Neuron (in vitro differentiated cells): ENCODE measurements around the gene PIK3C3.
"Not testable (repeated sequence)": the region's sequence is repeated elsewhere in the genome, so short reads cannot be mapped to it uniquely, and the experiment has no call there.

Source experiments
- H2AFZ ChIP-seq: one replicate; pipeline ENCODE4 v1.6.1; 2013; ENCODE audit warnings: low read depth, mild to moderate bottlenecking, inconsistent platforms, low read length, moderate library complexity
- H3K27me3 ChIP-seq: one replicate; pipeline ENCODE4 v1.6.1; 2013; ENCODE audit warnings: low read length; ENCODE audit not compliant: insufficient read depth
- H3K36me3 ChIP-seq: one replicate; pipeline ENCODE4 v1.6.1; 2013; ENCODE audit warnings: low read length; ENCODE audit not compliant: insufficient read depth
- H3K4me1 ChIP-seq: one replicate; pipeline ENCODE4 v1.6.1; 2013; ENCODE audit warnings: low read length; ENCODE audit not compliant: insufficient read depth
- H3K4me3 ChIP-seq: 2 replicates; pipeline ENCODE4 v1.5.1; 2013; ENCODE audit warnings: mild to moderate bottlenecking, low read length, moderate library complexity
- H3K9me3 ChIP-seq: one replicate; pipeline ENCODE4 v1.6.1; 2013; ENCODE audit warnings: low read length

Gene PIK3C3

GRCh38 chr18:42005782-42006181 is 50.7 kb downstream of the PIK3C3 start:
- no peaks in the 10 kb centered on the region for H3K4me1 ChIP-seq
- H2AFZ ChIP-seq = no peak overlapping the region
- H3K36me3 ChIP-seq = peaks cover 60% of the 10 kb centered on the region
- H3K27me3 ChIP-seq = no peaks in the 10 kb centered on the region
- no peaks in the 10 kb centered on the region for H3K9me3 ChIP-seq
- no peak overlapping the region for H3K4me3 ChIP-seq

DNA sequence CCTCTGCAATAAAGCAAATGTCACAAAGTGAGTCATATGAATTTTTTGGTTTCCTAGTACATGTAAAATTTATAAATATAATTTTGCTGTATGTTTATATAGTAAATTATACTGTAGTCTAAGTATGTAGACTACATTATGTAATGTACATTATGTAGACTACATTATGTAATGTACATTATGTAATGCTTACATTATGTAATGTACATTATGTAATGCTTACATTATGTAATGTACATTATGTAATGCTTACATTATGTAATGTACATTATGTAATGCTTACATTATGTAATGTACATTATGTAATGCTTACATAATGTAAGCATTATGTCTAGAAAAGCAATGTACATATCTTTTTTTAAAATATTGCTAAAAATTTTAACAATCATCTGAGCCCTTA is 54.4 kb downstream of the PIK3C3 start:
- H3K36me3 ChIP-seq = peaks cover 58% of the 10 kb centered on the region
- not testable (repeated sequence) for H2AFZ ChIP-seq, H3K4me1 ChIP-seq, H3K9me3 ChIP-seq, H3K27me3 ChIP-seq, H3K4me3 ChIP-seq

GRCh38 chr18:42011053-42011452 is 56.0 kb downstream of the PIK3C3 start:
- H2AFZ ChIP-seq = no peak overlapping the region
- no peaks in the 10 kb centered on the region for H3K9me3 ChIP-seq
- no peaks in the 10 kb centered on the region for H3K27me3 ChIP-seq
- no peaks in the 10 kb centered on the region for H3K4me1 ChIP-seq
- H3K4me3 ChIP-seq = no peak overlapping the region
- H3K36me3 ChIP-seq = peaks cover 47% of the 10 kb centered on the region

DNA sequence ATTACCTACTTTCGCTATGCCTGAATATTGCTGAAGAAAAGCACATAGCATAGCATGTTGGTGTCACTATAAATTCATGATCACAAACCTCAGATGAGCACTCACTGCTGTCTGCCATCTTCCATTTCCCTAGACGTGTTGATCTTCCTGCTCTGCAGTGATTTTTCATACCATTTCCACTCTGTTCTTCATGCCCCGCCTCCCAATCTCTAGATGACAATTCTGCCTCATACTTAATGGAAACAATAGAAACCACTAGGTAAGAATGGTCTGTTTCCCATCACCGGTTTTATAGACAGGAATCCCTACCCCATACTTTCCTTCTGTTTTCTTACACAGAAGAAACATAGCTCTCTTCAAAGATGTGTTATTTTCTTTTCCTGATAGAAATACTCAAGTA is 63.8 kb downstream of the PIK3C3 start:
- peaks cover 44% of the 10 kb centered on the region for H3K36me3 ChIP-seq
- H2AFZ ChIP-seq = no peak overlapping the region
- H3K27me3 ChIP-seq = no peaks in the 10 kb centered on the region
- H3K4me1 ChIP-seq = no peaks in the 10 kb centered on the region
- no peaks in the 10 kb centered on the region for H3K9me3 ChIP-seq
- H3K4me3 ChIP-seq = no peak overlapping the region

- Histone ChIP-seq H3K4me3 (no peak overlapping the region), H2AFZ (no peak overlapping the region), H3K9me3 (no peaks in the 10 kb centered on the region), H3K4me1 (no peaks in the 10 kb centered on the region), H3K27me3 (no peaks in the 10 kb centered on the region), H3K36me3 (peaks cover 19% of the 10 kb centered on the region)
These were observed 69.1 kb downstream of the PIK3C3 start for GRCh38 chr18:42024131-42024530.

- Histone ChIP-seq H3K9me3 (no peaks in the 10 kb centered on the region), H3K4me3 (no peak overlapping the region), H2AFZ (no peak overlapping the region), H3K27me3 (no peaks in the 10 kb centered on the region), H3K4me1 (no peaks in the 10 kb centered on the region), H3K36me3 (peaks cover 20% of the 10 kb centered on the region)
These were observed 70.5 kb downstream of the PIK3C3 start for GRCh38 chr18:42025491-42025890.

DNA sequence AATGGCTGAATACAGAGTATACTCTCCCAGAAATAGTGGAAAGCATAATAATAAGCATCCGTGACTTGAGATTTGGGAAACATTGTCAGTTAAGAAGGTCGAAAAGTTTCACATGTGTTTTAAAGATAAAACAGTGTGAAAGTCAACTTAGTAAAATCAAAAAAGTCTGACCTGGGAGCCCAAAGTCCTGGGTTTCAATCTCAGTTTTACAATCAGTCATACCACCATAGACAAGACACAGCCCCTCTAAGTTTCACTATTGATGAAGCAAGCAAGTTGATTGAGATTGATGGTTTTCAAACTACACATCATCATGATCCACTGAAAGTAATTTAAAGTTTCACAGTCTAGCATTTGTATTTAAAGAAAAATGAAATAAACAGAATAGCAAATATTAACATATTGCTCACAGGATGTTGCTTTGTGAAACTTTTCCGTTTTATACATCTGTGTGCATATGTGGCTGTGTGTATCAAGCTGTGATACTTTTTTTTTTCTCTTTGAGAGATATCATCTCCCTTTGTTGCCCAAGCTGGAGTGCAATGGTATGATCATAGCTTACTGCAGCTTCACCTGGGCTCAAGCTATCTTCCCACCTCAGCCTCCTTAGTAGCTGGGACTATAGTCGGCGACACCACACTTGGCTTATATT is 71.1 kb downstream of the PIK3C3 start:
- Histone ChIP-seq H3K4me1 (no peaks in the 10 kb centered on the region), H3K36me3 (peaks cover 18% of the 10 kb centered on the region), H2AFZ (no peak overlapping the region), H3K27me3 (no peaks in the 10 kb centered on the region), H3K4me3 (no peak overlapping the region), H3K9me3 (no peaks in the 10 kb centered on the region)

- Histone ChIP-seq H3K4me1 (peaks cover under 1% of the 10 kb centered on the region), H3K27me3 (no peaks in the 10 kb centered on the region), H2AFZ (no peak overlapping the region), H3K9me3 (no peaks in the 10 kb centered on the region), H3K4me3 (no peak overlapping the region), H3K36me3 (peaks cover 16% of the 10 kb centered on the region)
These were observed 73.3 kb downstream of the PIK3C3 start for GRCh38 chr18:42028247-42028832.

- Histone ChIP-seq H3K27me3 (no peaks in the 10 kb centered on the region), H3K36me3 (peaks cover 17% of the 10 kb centered on the region), H3K9me3 (no peaks in the 10 kb centered on the region), H3K4me3 (no peak overlapping the region), H2AFZ (no peak overlapping the region), H3K4me1 (peaks cover 2% of the 10 kb centered on the region)
These were observed 74.1 kb downstream of the PIK3C3 start for GRCh38 chr18:42029092-42029491.

GRCh38 chr18:42030586-42031182 is 75.7 kb downstream of the PIK3C3 start:
- Histone ChIP-seq H3K27me3 (no peaks in the 10 kb centered on the region), H3K4me3 (no peak overlapping the region), H3K4me1 (peaks cover 2% of the 10 kb centered on the region), H3K9me3 (no peaks in the 10 kb centered on the region), H2AFZ (no peak overlapping the region), H3K36me3 (peaks cover 28% of the 10 kb centered on the region)

DNA sequence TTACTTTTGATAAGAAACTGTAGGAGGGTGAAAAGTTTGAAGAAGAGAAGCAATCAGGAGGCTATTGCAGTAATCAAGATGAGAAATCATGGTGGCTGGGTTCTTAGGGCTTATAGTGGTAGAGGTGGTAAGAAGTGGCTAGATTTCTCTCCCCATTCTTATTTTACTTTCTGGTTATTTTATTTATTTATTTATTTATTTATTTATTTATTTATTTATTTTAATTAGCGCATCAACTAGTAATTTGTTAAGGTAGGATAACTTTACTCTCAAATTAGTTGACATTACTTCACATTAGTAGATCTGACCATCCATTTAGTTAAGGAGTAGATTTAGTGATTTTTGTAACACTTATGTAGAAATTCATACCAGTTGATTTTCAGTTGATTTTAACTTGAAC is 77.4 kb downstream of the PIK3C3 start:
- Histone ChIP-seq H3K4me3 (no peak overlapping the region), H3K4me1 (peaks cover 2% of the 10 kb centered on the region), H3K36me3 (peaks cover 42% of the 10 kb centered on the region), H2AFZ (no peak overlapping the region), H3K27me3 (no peaks in the 10 kb centered on the region), H3K9me3 (no peaks in the 10 kb centered on the region)

DNA sequence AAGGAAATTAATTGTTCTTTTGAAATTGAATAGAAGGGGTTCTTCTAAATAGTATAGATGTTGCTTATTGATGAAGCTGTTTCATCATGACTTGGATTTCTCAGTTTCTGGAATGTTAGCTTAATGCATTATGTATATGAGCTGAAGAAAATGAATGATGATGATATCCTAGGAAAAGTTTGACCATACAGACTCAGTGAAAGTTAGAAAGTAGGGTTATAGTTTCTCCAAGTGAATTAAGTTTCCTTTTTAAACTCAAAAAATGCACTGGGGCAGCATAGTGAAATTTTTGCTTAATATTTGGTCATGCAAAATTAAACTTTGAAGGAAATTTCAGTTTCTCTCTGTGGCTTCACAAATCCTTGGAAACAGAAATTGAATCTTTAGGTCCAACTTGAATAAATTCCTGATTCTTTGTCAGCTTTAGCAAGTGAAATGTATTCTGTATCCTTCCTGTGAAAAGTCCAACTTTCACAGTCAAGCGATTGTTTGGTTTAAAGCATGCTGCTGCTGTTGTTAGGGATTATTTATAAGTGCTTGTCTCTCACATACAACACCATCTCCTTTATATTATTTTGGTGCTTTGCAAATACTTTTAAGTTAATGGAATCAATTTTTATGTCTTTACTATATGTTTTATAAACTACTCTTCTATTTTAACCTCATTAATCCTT is 78.2 kb downstream of the PIK3C3 start:
- no peaks in the 10 kb centered on the region for H3K27me3 ChIP-seq
- peaks cover 50% of the 10 kb centered on the region for H3K36me3 ChIP-seq
- H3K9me3 ChIP-seq = no peaks in the 10 kb centered on the region
- no peak overlapping the region for H2AFZ ChIP-seq
- no peak overlapping the region for H3K4me3 ChIP-seq
- H3K4me1 ChIP-seq = peaks cover 2% of the 10 kb centered on the region

- Histone ChIP-seq H3K4me3 (no peak overlapping the region), H3K36me3 (peaks cover 60% of the 10 kb centered on the region), H2AFZ (no peak overlapping the region), H3K4me1 (no peaks in the 10 kb centered on the region), H3K27me3 (no peaks in the 10 kb centered on the region), H3K9me3 (no peaks in the 10 kb centered on the region)
These were observed 83.9 kb downstream of the PIK3C3 start for GRCh38 chr18:42038936-42039335.
